GM21619 (cell line): ENCODE measurements around the gene UBFD1.
"Not testable (repeated sequence)": the region's sequence is repeated elsewhere in the genome, so short reads cannot be mapped to it uniquely, and the experiment has no call there.

Experiments used
- ATAC-seq: cut with Tn5 transposase; IDR thresholded peaks from one replicate; pipeline ENCODE4 v1.9.1; 2021; ENCODE audit not compliant: unreplicated experiment

The UBFD1 gene

DNA sequence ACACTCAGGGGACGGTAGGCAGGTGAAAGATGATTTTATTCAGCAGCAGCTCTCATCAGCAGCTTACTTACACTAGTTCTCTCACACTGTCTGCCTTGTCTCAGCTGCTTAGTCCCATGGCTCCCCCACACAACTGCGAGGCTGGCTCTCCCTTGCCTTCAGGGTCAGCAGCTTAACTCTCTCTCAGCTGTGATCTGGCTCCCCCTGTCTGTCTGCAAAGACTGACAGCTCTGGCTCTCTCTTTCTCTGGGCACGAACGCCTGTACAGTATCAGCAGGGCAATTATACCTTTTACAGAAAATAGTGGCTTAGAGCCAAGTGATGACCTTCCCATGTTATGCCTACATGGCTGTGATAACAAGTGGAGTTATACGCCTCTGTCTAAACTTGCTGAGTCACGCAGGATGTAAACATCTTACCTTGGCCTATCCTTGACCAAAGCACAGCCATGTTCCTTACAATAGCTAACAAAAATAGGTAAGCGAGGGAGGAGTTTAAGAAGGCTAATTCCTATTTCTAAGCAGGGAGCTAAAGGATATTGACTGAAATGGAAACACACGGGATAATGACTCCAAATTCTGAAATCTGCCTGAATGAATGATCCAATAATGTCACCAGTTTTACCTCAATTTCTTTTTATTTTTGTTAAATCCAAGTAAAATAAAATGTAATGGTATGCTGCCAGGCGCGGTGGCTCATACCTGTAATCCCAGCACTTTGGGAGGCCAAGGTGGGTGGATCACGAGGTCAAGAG, 39.7 kb downstream of the UBFD1 start:
- ATAC-seq = no peak

GRCh38 chr16:23607726-23608125, 50.2 kb downstream of the UBFD1 start:
- ATAC-seq = no peak

DNA sequence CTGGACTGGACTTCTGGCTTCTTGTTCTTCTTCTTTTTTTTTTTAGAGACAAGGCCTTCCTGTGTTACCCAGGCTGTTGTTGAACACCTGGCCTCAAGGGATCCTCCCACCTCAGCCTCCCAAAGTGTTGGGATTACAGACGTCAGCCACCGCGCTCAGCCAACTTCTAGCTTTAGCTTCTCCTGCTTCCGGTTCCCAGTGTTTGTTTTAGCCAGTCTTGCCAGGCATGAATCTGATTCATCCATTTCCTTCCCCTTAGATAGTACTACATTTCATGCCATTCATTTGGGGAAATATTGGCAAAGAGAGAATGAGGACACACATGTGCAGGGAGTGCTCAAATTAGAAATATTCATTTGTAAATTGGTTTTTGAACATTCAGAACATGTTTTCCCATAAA, 50.7 kb downstream of the UBFD1 start:
- ATAC-seq = no peak

DNA sequence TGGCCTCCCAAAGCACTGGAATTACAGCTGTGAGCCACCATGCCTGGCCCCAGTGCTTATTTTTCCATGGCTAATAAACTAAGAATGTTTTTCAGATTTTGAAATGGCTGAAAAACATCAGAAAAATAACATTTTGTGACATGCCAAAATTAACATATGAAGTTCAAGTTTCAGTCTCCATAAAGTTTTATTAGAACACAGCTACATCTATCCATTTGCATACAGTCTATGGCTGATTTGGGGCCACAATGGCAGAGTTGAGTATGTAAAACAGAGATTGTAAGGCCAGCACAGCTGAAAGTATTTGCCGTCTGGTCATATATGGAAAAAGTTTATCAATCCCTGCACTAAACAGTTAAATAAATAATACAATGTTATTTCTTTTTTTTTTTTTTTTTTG, 52.4 kb downstream of the UBFD1 start:
- no peak for ATAC-seq

DNA sequence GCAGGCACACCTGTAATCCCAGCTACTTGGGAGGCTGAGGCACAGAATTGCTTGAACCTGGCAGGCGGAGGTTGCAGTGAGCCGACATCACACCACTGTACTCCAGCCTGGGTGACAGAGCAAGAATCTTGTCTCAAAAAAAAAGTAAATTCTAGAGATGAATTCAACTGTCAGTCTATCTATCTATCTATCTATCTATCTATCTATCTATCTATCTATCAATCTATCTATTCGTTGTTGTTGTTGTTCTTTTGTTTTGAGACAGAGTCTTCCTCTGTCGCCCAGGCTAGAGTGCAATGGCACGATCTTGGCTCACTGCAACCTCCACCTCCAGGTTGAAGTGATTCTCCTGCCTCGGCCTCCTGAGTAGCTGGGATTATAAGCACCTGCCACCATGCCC, 53.4 kb downstream of the UBFD1 start:
- not testable (repeated sequence) for ATAC-seq

DNA sequence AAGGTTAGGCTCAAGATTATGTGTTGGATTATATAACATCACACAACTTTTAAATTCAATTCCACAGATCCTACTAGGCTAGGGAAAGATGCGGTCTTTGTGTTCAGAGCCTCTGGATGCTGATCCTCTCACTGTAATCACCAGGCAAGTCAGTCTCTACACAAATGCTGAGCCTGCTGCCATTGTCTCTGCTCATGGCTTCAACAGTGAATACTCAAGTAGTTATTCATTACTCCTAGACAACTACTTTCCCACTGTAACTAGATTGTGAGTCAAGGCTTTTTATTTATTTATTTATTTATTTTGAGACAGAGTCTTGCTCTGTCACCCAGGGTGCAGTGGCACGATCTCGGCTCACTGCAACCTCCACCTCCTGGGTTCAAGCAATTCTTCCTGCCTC, 54.4 kb downstream of the UBFD1 start:
- ATAC-seq = no peak

DNA sequence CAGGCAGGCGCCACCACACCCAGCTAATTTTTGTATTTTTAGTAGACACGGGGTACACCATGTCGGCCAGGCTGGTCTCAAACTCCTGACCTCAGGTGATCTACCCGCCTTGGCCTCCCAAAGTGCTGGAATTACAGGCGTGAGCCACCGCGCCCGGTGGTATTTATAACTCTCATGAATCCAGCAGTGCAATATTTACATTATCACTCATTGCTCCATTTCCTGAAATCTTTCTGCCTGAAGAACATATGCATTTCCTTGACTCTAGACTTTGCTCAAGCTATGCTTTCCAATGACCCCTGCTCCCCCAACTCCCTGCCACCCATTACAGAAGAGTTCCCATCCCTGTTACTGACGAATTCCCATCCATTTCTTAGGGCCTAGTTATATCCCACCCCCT, 58.3 kb downstream of the UBFD1 start:
- ATAC-seq = no peak
